Measurements from ENCODE around the gene RIF1. TPM values are rescaled to one million over a fixed set of nuclear protein-coding genes. Genes with fewer than 3 reads are reported as not detected.

The RIF1 gene
- total RNA-seq, 1 experiment from 2014 or later = 47.3 TPM

GRCh38 chr2:151518802-151519201 lies 109.1 kb downstream of the RIF1 start:
- Mint-ChIP-seq H3K4me1 (ENCODE audit: insufficient read depth, unreplicated experiment) (peaks cover 9% of the 10 kb centered on the region), H3K27me3 (ENCODE audit: insufficient read depth, unreplicated experiment) (no peaks in the 10 kb centered on the region), H3K36me3 (ENCODE audit: insufficient read depth, unreplicated experiment) (no peaks in the 10 kb centered on the region), H3K4me3 (ENCODE audit: unreplicated experiment) (no peak overlapping the region), H3K27ac (ENCODE audit: low read depth, unreplicated experiment) (no peak overlapping the region), H3K9me3 (ENCODE audit: unreplicated experiment) (no peaks in the 10 kb centered on the region)
- TF ChIP-seq CTCF (IDR thresholded peaks at IDR 0.05; ENCODE audit: unreplicated experiment) = no peak
- ChIA-PET CTCF (no interaction called here), POLR2A (no interaction called here)
- BruUV-seq (replicated peaks) = no TSS peak
- peak; percentile 42 for DNase-seq (ENCODE audit: unreplicated experiment)
- intact Hi-C loops (cut with micrococcal nuclease) = no loop called here

GRCh38 chr2:151520976-151521375 lies 111.3 kb downstream of the RIF1 start:
- BruUV-seq (replicated peaks) = no TSS peak

GRCh38 chr2:151522556-151522955 lies 112.9 kb downstream of the RIF1 start:
- no peak overlapping the region for H3K4me3 Mint-ChIP-seq (ENCODE audit: unreplicated experiment)
- no peak for TF ChIP-seq CTCF (IDR thresholded peaks at IDR 0.05; ENCODE audit: unreplicated experiment)
- DNase-seq (ENCODE audit: unreplicated experiment) = no peak
- no peaks in the 10 kb centered on the region for H3K36me3 Mint-ChIP-seq (ENCODE audit: insufficient read depth, unreplicated experiment)
- no TSS peak for BruUV-seq (replicated peaks)
- H3K27ac Mint-ChIP-seq (ENCODE audit: low read depth, unreplicated experiment) = no peak overlapping the region
- ChIA-PET POLR2A (no interaction called here), CTCF (interaction anchor here (1.4 kb wide), 1 partner anchor 503 kb away, joined by 4 read pairs; no protein-coding TSS in a partner anchor)
- H3K9me3 Mint-ChIP-seq (ENCODE audit: unreplicated experiment) = no peaks in the 10 kb centered on the region
- H3K4me1 Mint-ChIP-seq (ENCODE audit: insufficient read depth, unreplicated experiment) = peaks cover 9% of the 10 kb centered on the region
- intact Hi-C loops (cut with micrococcal nuclease) = no loop called here
- no peaks in the 10 kb centered on the region for H3K27me3 Mint-ChIP-seq (ENCODE audit: insufficient read depth, unreplicated experiment)

More at GRCh38 chr2:151520976-151521375, 111.3 kb downstream of the RIF1 start:
- Mint-ChIP-seq H3K4me3 (ENCODE audit: unreplicated experiment) (no peak overlapping the region), H3K9me3 (ENCODE audit: unreplicated experiment) (no peaks in the 10 kb centered on the region), H3K4me1 (ENCODE audit: insufficient read depth, unreplicated experiment) (peaks cover 9% of the 10 kb centered on the region), H3K36me3 (ENCODE audit: insufficient read depth, unreplicated experiment) (no peaks in the 10 kb centered on the region), H3K27ac (ENCODE audit: low read depth, unreplicated experiment) (no peak overlapping the region), H3K27me3 (ENCODE audit: insufficient read depth, unreplicated experiment) (no peaks in the 10 kb centered on the region)
- intact Hi-C loops (cut with micrococcal nuclease) = no loop called here
- no peak for TF ChIP-seq CTCF (IDR thresholded peaks at IDR 0.05; ENCODE audit: unreplicated experiment)
- ChIA-PET CTCF (interaction anchor here (0.6 to 1.4 kb wide), 2 partner anchors 504 to 1866 kb away, joined by 3 to 4 read pairs; no protein-coding TSS in a partner anchor), POLR2A (no interaction called here)
- DNase-seq (ENCODE audit: unreplicated experiment) = no peak

GRCh38 chr2:151523850-151524249 lies 114.1 kb downstream of the RIF1 start:
- CTCF ChIA-PET = no interaction called here
- peak; percentile 1 for DNase-seq (ENCODE audit: unreplicated experiment)
- no TSS peak for BruUV-seq (replicated peaks)
- H3K4me3 Mint-ChIP-seq (ENCODE audit: unreplicated experiment) = no peak overlapping the region
- TF ChIP-seq CTCF (IDR thresholded peaks at IDR 0.05; ENCODE audit: unreplicated experiment) = no peak
- H3K9me3 Mint-ChIP-seq (ENCODE audit: unreplicated experiment) = no peaks in the 10 kb centered on the region
- peaks cover 3% of the 10 kb centered on the region for H3K4me1 Mint-ChIP-seq (ENCODE audit: insufficient read depth, unreplicated experiment)
- no peak overlapping the region for H3K27ac Mint-ChIP-seq (ENCODE audit: low read depth, unreplicated experiment)
- no peaks in the 10 kb centered on the region for H3K36me3 Mint-ChIP-seq (ENCODE audit: insufficient read depth, unreplicated experiment)
- intact Hi-C loops (cut with micrococcal nuclease) = no loop called here
- H3K27me3 Mint-ChIP-seq (ENCODE audit: insufficient read depth, unreplicated experiment) = no peaks in the 10 kb centered on the region
- POLR2A ChIA-PET = no interaction called here
